Measurements from ENCODE around the gene NEDD4L. TPM values are rescaled to one million over a fixed set of nuclear protein-coding genes. Genes with fewer than 3 reads are reported as not detected.

The NEDD4L gene
- polyA plus RNA-seq, 1 of the 3 experiments (the other 2 are of a cell fraction): 13.2 TPM

DNA sequence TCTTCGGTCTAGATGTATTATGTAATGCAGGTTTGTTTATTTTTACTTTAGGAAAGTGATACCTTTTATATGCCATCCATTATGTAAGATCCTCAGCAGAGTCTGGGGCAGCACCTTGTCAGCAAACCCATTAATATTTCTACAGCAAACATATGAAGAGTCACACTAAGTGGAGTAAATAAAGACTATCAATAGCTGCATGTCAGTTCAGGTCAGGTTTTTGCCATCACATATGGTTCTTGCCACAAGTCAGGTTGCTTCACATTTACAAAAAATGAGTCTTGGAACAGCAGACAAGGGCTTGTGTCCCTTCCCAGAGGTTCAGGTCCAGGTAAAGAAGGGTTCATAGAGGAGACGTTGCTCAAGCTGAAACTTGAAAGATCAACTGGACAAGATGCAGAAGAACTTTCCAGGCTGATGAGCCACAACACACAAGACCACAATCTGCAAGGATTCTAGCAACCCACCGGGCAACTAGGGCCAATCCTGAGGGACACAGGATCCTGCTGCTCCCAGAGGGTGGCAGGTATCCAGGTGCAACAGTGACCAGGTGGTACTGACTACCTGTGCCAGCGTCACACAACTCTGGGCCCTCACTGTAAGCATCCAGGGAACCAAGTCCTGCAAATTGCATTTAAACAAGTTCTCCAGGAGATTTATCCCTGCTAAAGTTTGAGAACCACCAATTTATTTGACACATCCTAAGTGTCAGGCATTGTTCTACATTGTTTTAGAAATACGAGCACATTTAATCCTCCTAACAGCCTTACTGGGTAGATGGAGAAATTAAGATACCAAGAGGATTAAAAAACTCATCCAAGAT, 369.0 kb downstream of the NEDD4L start (continued):
- TF ChIP-seq, protein P1, sequence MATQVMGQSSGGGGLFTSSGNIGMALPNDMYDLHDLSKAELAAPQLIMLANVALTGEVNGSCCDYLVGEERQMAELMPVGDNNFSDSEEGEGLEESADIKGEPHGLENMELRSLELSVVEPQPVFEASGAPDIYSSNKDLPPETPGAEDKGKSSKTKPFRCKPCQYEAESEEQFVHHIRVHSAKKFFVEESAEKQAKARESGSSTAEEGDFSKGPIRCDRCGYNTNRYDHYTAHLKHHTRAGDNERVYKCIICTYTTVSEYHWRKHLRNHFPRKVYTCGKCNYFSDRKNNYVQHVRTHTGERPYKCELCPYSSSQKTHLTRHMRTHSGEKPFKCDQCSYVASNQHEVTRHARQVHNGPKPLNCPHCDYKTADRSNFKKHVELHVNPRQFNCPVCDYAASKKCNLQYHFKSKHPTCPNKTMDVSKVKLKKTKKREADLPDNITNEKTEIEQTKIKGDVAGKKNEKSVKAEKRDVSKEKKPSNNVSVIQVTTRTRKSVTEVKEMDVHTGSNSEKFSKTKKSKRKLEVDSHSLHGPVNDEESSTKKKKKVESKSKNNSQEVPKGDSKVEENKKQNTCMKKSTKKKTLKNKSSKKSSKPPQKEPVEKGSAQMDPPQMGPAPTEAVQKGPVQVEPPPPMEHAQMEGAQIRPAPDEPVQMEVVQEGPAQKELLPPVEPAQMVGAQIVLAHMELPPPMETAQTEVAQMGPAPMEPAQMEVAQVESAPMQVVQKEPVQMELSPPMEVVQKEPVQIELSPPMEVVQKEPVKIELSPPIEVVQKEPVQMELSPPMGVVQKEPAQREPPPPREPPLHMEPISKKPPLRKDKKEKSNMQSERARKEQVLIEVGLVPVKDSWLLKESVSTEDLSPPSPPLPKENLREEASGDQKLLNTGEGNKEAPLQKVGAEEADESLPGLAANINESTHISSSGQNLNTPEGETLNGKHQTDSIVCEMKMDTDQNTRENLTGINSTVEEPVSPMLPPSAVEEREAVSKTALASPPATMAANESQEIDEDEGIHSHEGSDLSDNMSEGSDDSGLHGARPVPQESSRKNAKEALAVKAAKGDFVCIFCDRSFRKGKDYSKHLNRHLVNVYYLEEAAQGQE (IDR thresholded peaks at IDR 0.05; ENCODE audit: low read depth, low read length): no peak
- no peak for TF ChIP-seq EZH2phosphoT487 (IDR thresholded peaks at IDR 0.05; ENCODE audit: borderline replicate concordance, low read depth)
- TF ChIP-seq NFIC (IDR thresholded peaks at IDR 0.05; ENCODE audit: borderline replicate concordance): no peak
- TF ChIP-seq FOSL2 (IDR thresholded peaks at IDR 0.05; ENCODE audit: borderline replicate concordance, low read depth): no peak
- TF ChIP-seq GATA2 (CRISPR knock-in tag; IDR thresholded peaks at IDR 0.05): no peak
- no peak for TF ChIP-seq FOXJ3 (CRISPR knock-in tag; IDR thresholded peaks at IDR 0.05)
- TF ChIP-seq RCOR1 (IDR thresholded peaks at IDR 0.05; ENCODE audit: low read length): no peak
- no peak for TF ChIP-seq SIN3A (IDR thresholded peaks at IDR 0.05; ENCODE audit: borderline replicate concordance, low read depth, low read length)
- TF ChIP-seq NRF1 (IDR thresholded peaks at IDR 0.05; ENCODE audit: low read depth, low read length): no peak

DNA sequence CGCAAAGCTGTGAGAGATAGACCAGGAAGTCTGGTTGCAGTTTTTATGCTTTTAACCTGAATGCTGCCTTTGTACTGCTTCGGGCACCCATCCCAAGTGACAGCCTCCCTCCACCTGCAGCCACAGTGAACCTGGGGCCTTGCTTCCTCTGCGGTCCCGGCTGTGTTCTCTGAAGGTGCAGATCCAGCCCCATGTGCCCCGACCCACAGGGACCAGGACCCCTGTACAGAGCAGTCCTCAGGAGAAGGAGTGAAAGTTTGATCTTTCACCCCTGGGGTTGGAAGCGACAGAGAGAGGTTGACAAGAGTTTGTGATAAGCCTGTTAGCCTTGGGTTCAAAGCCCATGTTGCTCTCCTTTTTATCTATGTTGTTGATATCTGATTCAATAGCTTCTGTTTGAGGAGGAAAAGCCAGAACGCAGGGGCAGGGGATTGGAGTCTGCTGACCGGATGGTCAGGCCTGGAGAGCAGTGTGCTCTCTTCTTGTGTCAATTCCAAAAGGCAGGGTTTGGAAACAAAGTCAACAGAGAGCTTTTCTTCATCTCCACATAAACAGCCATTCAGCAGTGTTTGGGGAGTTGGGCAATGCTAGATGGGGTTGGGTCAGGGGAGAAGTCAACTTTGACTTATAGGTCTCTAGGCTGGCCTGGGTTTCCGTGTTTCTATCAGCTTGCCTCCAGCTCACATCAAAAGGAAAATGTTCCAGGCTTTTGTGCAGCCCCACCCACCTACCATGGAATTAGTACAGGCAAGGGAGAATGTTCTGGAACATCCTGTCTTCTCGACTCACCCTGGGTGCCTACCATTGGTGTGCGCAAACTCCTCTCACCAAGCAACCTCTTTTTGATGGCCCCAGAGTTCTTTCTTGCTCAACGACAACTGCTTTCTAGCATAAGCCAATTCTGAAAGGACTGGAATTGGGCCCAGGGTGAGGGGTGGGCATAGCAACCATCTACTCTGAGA, 369.9 kb downstream of the NEDD4L start:
- Histone ChIP-seq H2AFZ (ENCODE audit: low read depth) (no peak overlapping the region), H3K9ac (no peak overlapping the region), H3F3A (replicated peaks; ENCODE audit: insufficient read depth) (no peaks in the 10 kb centered on the region), H3K36me3 (replicated peaks in 1 of 2; ENCODE audit: control insufficient read depth in 1 of 2, insufficient read depth in 2 of 2, low read length in 1 of 2) (no peaks in the 10 kb centered on the region), H3K27ac (ENCODE audit: low read depth in 2 of 2, low read length in 1 of 2) (no peak overlapping the region), H3K4me1 (ENCODE audit: control insufficient read depth in 1 of 2, insufficient read depth in 2 of 2, low read depth in 1 of 2, low read length in 1 of 2) (no peaks in the 10 kb centered on the region; a peak in 2 of 4 replicates), H3K79me2 (ENCODE audit: insufficient read depth) (no peaks in the 10 kb centered on the region), H3K27me3 (ENCODE audit: insufficient read depth) (no peaks in the 10 kb centered on the region), H3K4me2 (no peak overlapping the region), H3K9me3 (no peaks in the 10 kb centered on the region), H3K4me3 (ENCODE audit: low read depth in 2 of 2, low read length in 1 of 2) (no peak overlapping the region), H3K9me2 (no peaks in the 10 kb centered on the region), H4K20me1 (ENCODE audit: insufficient read depth) (no peaks in the 10 kb centered on the region)
- 74% methylated on average over 10 of the region's 12 CpGs for WGBS (ENCODE audit: low lambda C conversion rate)
- ChIA-PET POLR2A (no interaction called here), CTCF (no interaction called here)
- DNase-seq: no peak
- TF ChIP-seq NRF1 (IDR thresholded peaks at IDR 0.05; ENCODE audit: low read depth, low read length): no peak
- TF ChIP-seq, protein P2, sequence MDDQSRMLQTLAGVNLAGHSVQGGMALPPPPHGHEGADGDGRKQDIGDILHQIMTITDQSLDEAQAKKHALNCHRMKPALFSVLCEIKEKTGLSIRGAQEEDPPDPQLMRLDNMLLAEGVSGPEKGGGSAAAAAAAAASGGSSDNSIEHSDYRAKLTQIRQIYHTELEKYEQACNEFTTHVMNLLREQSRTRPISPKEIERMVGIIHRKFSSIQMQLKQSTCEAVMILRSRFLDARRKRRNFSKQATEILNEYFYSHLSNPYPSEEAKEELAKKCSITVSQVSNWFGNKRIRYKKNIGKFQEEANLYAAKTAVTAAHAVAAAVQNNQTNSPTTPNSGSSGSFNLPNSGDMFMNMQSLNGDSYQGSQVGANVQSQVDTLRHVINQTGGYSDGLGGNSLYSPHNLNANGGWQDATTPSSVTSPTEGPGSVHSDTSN (IDR thresholded peaks at IDR 0.05): no peak
- TF ChIP-seq FOSL2 (IDR thresholded peaks at IDR 0.05; ENCODE audit: borderline replicate concordance, low read depth): no peak
- TF ChIP-seq, protein P3, sequence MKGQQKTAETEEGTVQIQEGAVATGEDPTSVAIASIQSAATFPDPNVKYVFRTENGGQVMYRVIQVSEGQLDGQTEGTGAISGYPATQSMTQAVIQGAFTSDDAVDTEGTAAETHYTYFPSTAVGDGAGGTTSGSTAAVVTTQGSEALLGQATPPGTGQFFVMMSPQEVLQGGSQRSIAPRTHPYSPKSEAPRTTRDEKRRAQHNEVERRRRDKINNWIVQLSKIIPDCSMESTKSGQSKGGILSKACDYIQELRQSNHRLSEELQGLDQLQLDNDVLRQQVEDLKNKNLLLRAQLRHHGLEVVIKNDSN (IDR thresholded peaks at IDR 0.05; ENCODE audit: borderline replicate concordance, low read depth): no peak
- no peak for TF ChIP-seq MXI1 (IDR thresholded peaks at IDR 0.05; ENCODE audit: low read depth, low read length)
- no peak for TF ChIP-seq SIN3A (IDR thresholded peaks at IDR 0.05; ENCODE audit: borderline replicate concordance, low read depth, low read length)
- no peak for TF ChIP-seq FOXM1 (IDR thresholded peaks at IDR 0.05; ENCODE audit: low read depth)
- TF ChIP-seq, protein P4, sequence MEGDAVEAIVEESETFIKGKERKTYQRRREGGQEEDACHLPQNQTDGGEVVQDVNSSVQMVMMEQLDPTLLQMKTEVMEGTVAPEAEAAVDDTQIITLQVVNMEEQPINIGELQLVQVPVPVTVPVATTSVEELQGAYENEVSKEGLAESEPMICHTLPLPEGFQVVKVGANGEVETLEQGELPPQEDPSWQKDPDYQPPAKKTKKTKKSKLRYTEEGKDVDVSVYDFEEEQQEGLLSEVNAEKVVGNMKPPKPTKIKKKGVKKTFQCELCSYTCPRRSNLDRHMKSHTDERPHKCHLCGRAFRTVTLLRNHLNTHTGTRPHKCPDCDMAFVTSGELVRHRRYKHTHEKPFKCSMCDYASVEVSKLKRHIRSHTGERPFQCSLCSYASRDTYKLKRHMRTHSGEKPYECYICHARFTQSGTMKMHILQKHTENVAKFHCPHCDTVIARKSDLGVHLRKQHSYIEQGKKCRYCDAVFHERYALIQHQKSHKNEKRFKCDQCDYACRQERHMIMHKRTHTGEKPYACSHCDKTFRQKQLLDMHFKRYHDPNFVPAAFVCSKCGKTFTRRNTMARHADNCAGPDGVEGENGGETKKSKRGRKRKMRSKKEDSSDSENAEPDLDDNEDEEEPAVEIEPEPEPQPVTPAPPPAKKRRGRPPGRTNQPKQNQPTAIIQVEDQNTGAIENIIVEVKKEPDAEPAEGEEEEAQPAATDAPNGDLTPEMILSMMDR (IDR thresholded peaks at IDR 0.05): no peak
- TF ChIP-seq, protein P5, sequence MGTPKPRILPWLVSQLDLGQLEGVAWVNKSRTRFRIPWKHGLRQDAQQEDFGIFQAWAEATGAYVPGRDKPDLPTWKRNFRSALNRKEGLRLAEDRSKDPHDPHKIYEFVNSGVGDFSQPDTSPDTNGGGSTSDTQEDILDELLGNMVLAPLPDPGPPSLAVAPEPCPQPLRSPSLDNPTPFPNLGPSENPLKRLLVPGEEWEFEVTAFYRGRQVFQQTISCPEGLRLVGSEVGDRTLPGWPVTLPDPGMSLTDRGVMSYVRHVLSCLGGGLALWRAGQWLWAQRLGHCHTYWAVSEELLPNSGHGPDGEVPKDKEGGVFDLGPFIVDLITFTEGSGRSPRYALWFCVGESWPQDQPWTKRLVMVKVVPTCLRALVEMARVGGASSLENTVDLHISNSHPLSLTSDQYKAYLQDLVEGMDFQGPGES (IDR thresholded peaks at IDR 0.05; ENCODE audit: low read depth, low read length): no peak
- TF ChIP-seq, protein P6, sequence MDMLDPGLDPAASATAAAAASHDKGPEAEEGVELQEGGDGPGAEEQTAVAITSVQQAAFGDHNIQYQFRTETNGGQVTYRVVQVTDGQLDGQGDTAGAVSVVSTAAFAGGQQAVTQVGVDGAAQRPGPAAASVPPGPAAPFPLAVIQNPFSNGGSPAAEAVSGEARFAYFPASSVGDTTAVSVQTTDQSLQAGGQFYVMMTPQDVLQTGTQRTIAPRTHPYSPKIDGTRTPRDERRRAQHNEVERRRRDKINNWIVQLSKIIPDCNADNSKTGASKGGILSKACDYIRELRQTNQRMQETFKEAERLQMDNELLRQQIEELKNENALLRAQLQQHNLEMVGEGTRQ (IDR thresholded peaks at IDR 0.05; ENCODE audit: borderline replicate concordance, low read depth, low read length): no peak
- no peak for TF ChIP-seq YY1 (IDR thresholded peaks at IDR 0.05; ENCODE audit: low read depth)

Measured in SK-N-SH (cell line).